ENCODE results near the gene AKT1. TPM values are rescaled to one million over a fixed set of nuclear protein-coding genes. Genes with fewer than 3 reads are reported as not detected.

AKT1 gene
- total and polyA plus RNA-seq, 2 experiments from 2014 or later, result 19.2 to 78.7 TPM

DNA sequence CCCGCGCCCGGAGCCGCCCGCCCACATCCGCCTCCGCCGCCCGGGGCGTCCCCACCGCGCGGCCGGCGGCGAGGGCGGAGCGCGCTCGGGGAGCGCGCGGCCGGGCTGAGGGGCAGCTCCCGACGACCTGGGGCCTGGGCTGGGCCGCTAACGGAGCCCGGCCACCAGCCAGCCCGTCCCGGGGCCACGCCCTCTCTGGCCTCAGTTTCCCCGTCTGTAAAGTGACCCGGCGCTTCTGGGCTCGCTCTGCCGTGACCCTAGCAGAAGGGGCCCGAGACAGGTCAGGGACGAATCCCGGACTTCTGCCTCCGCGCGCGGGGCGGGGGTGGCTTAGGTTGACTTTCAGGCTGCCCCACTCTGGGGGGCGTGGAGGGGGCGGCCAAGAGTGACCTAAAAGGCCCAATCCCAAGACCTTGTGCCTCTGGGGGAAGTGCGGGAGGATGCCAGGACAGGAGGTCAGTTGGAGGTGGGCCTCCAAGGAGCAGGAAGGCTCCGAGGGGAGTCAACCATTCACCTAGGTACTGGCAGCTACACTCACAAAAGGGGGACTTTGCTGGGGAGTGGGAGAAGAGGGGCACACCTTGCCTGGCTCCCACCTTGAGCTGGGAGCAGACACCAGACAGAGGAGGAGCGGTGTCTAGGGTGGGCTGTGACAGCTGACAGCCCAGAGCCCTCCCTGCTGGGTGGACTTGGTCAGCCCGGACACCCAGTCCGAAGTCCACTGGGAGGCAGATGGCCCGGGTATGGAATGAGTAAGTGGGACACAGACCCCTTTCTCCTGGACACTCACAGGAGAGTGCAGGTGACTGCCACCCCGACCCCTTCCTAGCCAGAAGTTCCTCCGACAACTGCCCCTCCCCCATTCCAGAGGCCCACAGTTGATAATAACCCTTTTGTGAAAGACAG is 486 bp upstream of the AKT1 start:
- Histone ChIP-seq H3K27ac (ENCODE audit: low read depth) (no peak overlapping the region), H3K9me2 (ENCODE audit: insufficient read depth) (no peaks in the 10 kb centered on the region), H4K20me1 (replicated peaks; ENCODE audit: insufficient read depth) (peaks cover 15% of the 10 kb centered on the region; the same call in 1 of the 2 replicates), H3K36me3 (ENCODE audit: insufficient read depth) (no peaks in the 10 kb centered on the region), H3K27me3 (ENCODE audit: insufficient read depth) (peaks cover 46% of the 10 kb centered on the region), H3K4me3 (peak overlapping the region; percentile 72), H3F3A (replicated peaks; ENCODE audit: low read depth) (peaks cover 12% of the 10 kb centered on the region; the same call in 1 of the 2 replicates), H3K79me2 (replicated peaks; ENCODE audit: insufficient read depth) (peaks cover 16% of the 10 kb centered on the region), H3K4me2 (peak overlapping the region; percentile 88), H2AFZ (peak overlapping the region; percentile 93), H3K4me1 (ENCODE audit: insufficient read depth) (peaks cover 34% of the 10 kb centered on the region)
- ATAC-seq (peak; percentile 7; the same call in 2 of the 3 replicates), DNase-seq (ENCODE audit: low spot score) (peak; percentile 54)
- H3K27ac Mint-ChIP-seq, result no peak overlapping the region
- H3K27me3 Mint-ChIP-seq (ENCODE audit: insufficient read depth, low read depth, poor library complexity), result peaks cover 46% of the 10 kb centered on the region
- H3K4me1 Mint-ChIP-seq, result peaks cover 43% of the 10 kb centered on the region
- H3K9me3 Mint-ChIP-seq, result no peaks in the 10 kb centered on the region
- peak overlapping the region; percentile 60 for H3K4me3 Mint-ChIP-seq
- TF ChIP-seq EZH2 (IDR thresholded peaks at IDR 0.05; ENCODE audit: low read depth, unreplicated experiment) (no peak), POLR2AphosphoS5 (IDR thresholded peaks at IDR 0.05; ENCODE audit: low read depth) (peak; percentile 48; the same call in 1 of the 2 replicates), EZH2phosphoT487 (IDR thresholded peaks at IDR 0.05; ENCODE audit: unreplicated experiment) (no peak)
- H3K36me3 Mint-ChIP-seq (ENCODE audit: low read depth), result peaks cover 3% of the 10 kb centered on the region; the same call in 2 of the 3 replicates

DNA sequence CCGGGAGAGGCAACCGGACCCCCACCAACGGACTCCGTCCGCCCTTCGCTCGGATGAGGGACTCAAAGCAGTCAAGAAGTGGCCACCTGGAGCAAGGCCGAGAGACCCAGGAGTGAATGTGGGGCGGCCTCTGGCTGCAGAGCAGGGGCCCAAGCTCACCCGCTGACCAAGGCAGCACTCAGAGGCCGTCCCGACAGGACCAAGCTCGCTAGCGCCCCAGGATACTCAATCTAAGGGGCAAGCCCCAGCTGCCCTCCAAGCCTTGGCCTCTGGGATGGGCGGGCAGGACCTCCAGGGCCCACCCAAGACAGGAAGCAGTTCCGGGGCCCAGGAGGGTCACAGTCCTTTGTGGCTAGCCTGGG is 936 bp downstream of the AKT1 start:
- DNase-seq (ENCODE audit: low spot score) (peak; percentile 56), ATAC-seq (peak; percentile 14)
- peaks cover 31% of the 10 kb centered on the region for H3K4me1 ChIP-seq (ENCODE audit: insufficient read depth)
- no peak overlapping the region for H2AFZ ChIP-seq
- no peak overlapping the region for H3K27ac ChIP-seq (ENCODE audit: low read depth)
- peaks cover 15% of the 10 kb centered on the region; the same call in 1 of the 2 replicates for H4K20me1 ChIP-seq (replicated peaks; ENCODE audit: insufficient read depth)
- peak overlapping the region; percentile 76 for H3K4me3 Mint-ChIP-seq
- peak overlapping the region; percentile 85 for H3K4me2 ChIP-seq
- no peaks in the 10 kb centered on the region for H3K36me3 ChIP-seq (ENCODE audit: insufficient read depth)
- peaks cover 8% of the 10 kb centered on the region; the same call in 1 of the 2 replicates for H3F3A ChIP-seq (replicated peaks; ENCODE audit: low read depth)
- H3K79me2 ChIP-seq (replicated peaks; ENCODE audit: insufficient read depth), result peaks cover 16% of the 10 kb centered on the region
- H3K27ac Mint-ChIP-seq, result no peak overlapping the region
- H3K4me3 ChIP-seq, result peak overlapping the region; percentile 74
- no peaks in the 10 kb centered on the region for H3K9me3 Mint-ChIP-seq
- H3K4me1 Mint-ChIP-seq, result peaks cover 39% of the 10 kb centered on the region
- peaks cover 38% of the 10 kb centered on the region for H3K27me3 ChIP-seq (ENCODE audit: insufficient read depth)
- H3K36me3 Mint-ChIP-seq (ENCODE audit: low read depth), result peaks cover 3% of the 10 kb centered on the region; the same call in 2 of the 3 replicates
- peaks cover 42% of the 10 kb centered on the region for H3K27me3 Mint-ChIP-seq (ENCODE audit: insufficient read depth, low read depth, poor library complexity)
- no peaks in the 10 kb centered on the region for H3K9me2 ChIP-seq (ENCODE audit: insufficient read depth)
- TF ChIP-seq, protein P1, sequence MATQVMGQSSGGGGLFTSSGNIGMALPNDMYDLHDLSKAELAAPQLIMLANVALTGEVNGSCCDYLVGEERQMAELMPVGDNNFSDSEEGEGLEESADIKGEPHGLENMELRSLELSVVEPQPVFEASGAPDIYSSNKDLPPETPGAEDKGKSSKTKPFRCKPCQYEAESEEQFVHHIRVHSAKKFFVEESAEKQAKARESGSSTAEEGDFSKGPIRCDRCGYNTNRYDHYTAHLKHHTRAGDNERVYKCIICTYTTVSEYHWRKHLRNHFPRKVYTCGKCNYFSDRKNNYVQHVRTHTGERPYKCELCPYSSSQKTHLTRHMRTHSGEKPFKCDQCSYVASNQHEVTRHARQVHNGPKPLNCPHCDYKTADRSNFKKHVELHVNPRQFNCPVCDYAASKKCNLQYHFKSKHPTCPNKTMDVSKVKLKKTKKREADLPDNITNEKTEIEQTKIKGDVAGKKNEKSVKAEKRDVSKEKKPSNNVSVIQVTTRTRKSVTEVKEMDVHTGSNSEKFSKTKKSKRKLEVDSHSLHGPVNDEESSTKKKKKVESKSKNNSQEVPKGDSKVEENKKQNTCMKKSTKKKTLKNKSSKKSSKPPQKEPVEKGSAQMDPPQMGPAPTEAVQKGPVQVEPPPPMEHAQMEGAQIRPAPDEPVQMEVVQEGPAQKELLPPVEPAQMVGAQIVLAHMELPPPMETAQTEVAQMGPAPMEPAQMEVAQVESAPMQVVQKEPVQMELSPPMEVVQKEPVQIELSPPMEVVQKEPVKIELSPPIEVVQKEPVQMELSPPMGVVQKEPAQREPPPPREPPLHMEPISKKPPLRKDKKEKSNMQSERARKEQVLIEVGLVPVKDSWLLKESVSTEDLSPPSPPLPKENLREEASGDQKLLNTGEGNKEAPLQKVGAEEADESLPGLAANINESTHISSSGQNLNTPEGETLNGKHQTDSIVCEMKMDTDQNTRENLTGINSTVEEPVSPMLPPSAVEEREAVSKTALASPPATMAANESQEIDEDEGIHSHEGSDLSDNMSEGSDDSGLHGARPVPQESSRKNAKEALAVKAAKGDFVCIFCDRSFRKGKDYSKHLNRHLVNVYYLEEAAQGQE (IDR thresholded peaks at IDR 0.05; ENCODE audit: unreplicated experiment), result no peak
- TF ChIP-seq, protein P2, sequence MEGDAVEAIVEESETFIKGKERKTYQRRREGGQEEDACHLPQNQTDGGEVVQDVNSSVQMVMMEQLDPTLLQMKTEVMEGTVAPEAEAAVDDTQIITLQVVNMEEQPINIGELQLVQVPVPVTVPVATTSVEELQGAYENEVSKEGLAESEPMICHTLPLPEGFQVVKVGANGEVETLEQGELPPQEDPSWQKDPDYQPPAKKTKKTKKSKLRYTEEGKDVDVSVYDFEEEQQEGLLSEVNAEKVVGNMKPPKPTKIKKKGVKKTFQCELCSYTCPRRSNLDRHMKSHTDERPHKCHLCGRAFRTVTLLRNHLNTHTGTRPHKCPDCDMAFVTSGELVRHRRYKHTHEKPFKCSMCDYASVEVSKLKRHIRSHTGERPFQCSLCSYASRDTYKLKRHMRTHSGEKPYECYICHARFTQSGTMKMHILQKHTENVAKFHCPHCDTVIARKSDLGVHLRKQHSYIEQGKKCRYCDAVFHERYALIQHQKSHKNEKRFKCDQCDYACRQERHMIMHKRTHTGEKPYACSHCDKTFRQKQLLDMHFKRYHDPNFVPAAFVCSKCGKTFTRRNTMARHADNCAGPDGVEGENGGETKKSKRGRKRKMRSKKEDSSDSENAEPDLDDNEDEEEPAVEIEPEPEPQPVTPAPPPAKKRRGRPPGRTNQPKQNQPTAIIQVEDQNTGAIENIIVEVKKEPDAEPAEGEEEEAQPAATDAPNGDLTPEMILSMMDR (conservative IDR thresholded peaks at IDR 0.05; ENCODE audit: low read depth in 2 of 2), result no peak; a peak in 1 of 4 replicates
- TF ChIP-seq POLR2AphosphoS5 (IDR thresholded peaks at IDR 0.05; ENCODE audit: low read depth) (no peak), NANOG (IDR thresholded peaks at IDR 0.05; ENCODE audit: borderline replicate concordance) (no peak), STAT1 (IDR thresholded peaks at IDR 0.05; ENCODE audit: unreplicated experiment) (no peak), JUNB (IDR thresholded peaks at IDR 0.05; ENCODE audit: unreplicated experiment) (no peak)
- TF ChIP-seq, protein P3, sequence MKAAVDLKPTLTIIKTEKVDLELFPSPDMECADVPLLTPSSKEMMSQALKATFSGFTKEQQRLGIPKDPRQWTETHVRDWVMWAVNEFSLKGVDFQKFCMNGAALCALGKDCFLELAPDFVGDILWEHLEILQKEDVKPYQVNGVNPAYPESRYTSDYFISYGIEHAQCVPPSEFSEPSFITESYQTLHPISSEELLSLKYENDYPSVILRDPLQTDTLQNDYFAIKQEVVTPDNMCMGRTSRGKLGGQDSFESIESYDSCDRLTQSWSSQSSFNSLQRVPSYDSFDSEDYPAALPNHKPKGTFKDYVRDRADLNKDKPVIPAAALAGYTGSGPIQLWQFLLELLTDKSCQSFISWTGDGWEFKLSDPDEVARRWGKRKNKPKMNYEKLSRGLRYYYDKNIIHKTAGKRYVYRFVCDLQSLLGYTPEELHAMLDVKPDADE (IDR thresholded peaks at IDR 0.05), result no peak

All from GM23338 (cell line).